Activated T-cell treated with anti-CD3 and anti-CD28 coated beads, Interleukin-2, amount 50 U/mL, for 72 hours (primary cell): ENCODE results near the gene RAI1. TPM values are rescaled to one million over a fixed set of nuclear protein-coding genes. Genes with fewer than 3 reads are reported as not detected.

Experiments used
- ATAC-seq, 2 donors: fragments of 150-1000 bp; cut with Tn5 transposase; replicated peaks in 1 of 2; 2 replicates each; pipeline ENCODE4 v1.10.0; 2021; ENCODE audit warnings: moderate library complexity in 2 of 2, mild to moderate bottlenecking in 1 of 2
- DNase-seq, 2 donors: peaks; one replicate each; pipeline ENCODE4 v3.0.0; 2021 to 2022; ENCODE audit warnings: mixed read lengths in 1 of 2
- H3K27ac Mint-ChIP-seq: one replicate; pipeline ENCODE4 v1.8.0; 2022; ENCODE audit warnings: mild to moderate bottlenecking, moderate library complexity, mixed read lengths
- H3K27me3 Mint-ChIP-seq: one replicate; pipeline ENCODE4 v1.8.0; 2022; ENCODE audit warnings: low read depth, mixed read lengths
- H3K36me3 Mint-ChIP-seq, 2 donors: one replicate each; pipeline ENCODE4 v1.8.0; 2022; ENCODE audit warnings: mixed read lengths in 2 of 2, mild to moderate bottlenecking in 1 of 2; ENCODE audit not compliant: insufficient read depth in 2 of 2
- H3K4me1 Mint-ChIP-seq: one replicate; pipeline ENCODE4 v1.8.0; 2022; ENCODE audit warnings: low read depth, mixed read lengths
- H3K4me3 Mint-ChIP-seq, 2 donors: one replicate each; pipeline ENCODE4 v1.8.0; 2022; ENCODE audit warnings: mild to moderate bottlenecking in 2 of 2, mixed read lengths in 2 of 2, moderate library complexity in 2 of 2
- H3K9me3 Mint-ChIP-seq, 2 donors: one replicate each; pipeline ENCODE4 v1.8.0; 2022; ENCODE audit warnings: mixed read lengths in 2 of 2
- total RNA-seq, 2 donors: library from RNA; stranded (reverse); gene quantifications; one replicate each; pipeline ENCODE4 v1.2.3, GENCODE V29; 2022

RAI1 gene
- total RNA-seq, 2 donors from 2014 or later: 19.5 to 21.3 TPM

DNA sequence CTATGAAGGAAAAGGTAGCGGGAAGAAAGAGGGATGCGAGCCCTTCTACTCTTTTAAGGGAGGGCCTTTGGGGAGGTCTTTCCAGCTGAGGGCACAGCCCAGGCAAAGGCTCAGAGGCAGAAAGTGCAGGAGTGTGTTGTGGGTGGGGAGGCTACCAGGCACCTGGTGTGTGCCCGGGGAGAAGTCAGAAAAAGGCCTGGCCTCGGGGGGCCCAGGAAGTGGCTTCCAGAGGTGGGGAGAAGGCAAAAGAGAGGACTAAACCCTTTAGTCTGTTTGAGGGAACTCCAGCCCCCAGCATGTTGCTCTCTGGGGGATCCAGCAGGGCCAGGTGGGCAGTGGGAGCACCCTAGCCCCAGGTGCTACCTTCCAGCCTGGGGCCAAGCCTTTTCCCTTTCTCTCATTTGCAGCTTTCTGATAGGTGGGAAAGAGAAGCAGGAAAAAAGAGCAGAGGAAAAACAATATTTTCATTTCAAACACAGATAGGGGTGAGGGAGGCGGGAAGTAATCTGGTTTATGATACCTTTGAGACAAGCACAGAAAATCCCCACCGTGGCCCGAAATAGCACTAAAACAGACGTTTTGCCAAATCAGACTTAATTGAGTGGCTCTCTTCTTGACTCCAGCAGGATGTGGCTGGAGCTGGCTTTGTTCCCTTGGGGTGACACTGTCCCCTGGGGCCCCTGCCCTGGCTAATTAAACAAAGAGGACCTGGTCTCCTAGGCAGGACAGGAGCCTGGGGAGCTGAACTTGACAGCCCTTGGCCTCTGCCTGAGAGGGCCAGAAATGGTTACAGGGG is 10.4 kb downstream of the RAI1 start:
- H3K4me1 Mint-ChIP-seq: peaks cover 63% of the 10 kb centered on the region
- no peaks in the 10 kb centered on the region for H3K36me3 Mint-ChIP-seq
- H3K27ac Mint-ChIP-seq: no peak overlapping the region
- peak overlapping the region in 1 of 2 donors; percentile 33 for H3K4me3 Mint-ChIP-seq
- H3K27me3 Mint-ChIP-seq: no peaks in the 10 kb centered on the region
- no peak for ATAC-seq
- H3K9me3 Mint-ChIP-seq: no peaks in the 10 kb centered on the region
- DNase-seq: no peak

DNA sequence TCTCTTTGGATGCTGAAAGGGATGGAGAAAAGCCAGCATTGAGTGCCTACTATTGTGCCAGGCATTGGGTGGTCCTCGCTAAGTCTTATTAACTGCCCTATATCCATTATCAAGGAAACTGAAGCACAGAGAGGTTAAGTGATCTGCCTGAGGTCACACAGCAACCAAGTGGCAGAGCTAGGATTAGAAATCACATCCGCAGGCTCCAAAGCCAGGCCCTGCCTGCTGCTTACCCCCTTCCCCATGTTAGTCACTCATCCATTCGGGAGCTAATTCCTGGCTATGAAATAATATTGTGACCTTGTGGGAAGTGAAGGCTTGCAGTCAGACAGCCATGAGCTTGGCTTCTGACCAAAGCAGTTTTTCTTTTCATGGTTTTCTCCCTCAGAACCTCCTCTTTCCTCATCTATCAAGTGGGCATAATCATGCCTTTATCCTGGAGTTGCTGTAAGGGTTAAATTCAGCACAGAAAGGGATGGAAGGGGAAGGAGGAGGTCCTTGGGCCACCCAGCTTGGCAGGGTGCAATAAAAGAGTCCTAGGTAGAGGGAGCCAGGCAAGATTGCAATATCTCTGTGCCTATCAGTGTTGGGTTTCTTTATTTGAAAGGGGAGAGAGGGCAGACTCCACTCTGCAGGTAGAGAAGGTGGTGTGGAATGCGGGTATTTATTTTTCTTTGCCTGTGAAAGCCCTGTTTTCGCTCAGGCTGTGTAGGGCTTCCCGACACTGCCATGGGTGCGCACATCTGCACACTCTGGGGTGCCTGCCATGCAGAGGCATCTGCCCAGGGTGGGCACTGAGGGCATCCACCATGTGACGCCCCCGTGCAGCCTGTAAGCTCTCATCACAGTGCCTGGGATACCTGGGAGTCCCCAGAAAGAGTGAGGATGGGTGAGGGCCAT is 11.3 kb downstream of the RAI1 start:
- H3K9me3 Mint-ChIP-seq: no peaks in the 10 kb centered on the region
- peak overlapping the region in 1 of 2 donors; percentile 33 for H3K4me3 Mint-ChIP-seq
- H3K27ac Mint-ChIP-seq: no peak overlapping the region
- peaks cover 69% of the 10 kb centered on the region for H3K4me1 Mint-ChIP-seq
- no peak for ATAC-seq
- no peak for DNase-seq
- no peaks in the 10 kb centered on the region for H3K36me3 Mint-ChIP-seq
- no peaks in the 10 kb centered on the region for H3K27me3 Mint-ChIP-seq

DNA sequence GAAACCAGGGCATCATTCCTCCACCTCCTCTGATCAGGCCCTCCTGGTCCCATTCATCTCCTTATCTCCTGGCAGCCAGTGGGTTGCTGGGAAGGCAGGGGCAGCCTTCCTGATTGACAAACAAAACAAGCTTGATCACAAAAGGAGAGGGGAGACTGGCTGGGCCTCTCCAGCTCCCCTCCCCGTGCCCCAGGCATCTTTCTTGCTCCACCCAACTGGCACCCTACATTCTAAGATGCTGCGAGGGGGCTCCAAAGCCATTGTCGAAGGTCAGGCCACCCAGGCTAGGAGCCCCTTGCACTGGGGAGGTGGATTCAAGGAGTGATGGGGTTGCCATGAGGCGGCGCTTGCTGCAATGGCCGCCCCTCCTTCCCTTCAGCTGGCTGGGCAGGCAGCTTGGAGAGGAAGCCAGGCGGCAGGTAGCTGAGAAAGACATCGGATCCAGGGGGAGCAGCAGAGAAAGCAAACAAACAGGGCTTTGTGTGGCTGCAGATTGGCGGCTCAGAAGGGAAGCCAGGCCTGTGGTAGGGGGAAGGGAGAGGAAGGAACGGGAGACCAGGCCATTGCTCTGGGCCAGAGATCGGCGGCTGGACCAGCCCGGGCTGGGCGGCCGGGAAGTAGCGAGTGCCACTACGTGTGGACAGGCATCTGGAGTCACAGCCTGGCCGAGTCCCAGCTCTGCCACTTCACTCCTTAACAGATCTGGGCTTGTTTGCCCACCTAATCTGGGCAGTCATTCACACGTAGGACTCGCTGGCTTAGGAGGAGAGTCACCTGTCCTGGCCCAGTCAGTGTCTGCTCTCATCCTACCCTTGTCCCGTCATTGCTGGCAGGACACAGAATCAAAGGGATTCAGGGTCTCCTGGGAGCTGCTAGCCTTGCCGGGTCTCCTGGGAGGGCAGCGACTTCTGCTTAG is 12.3 kb downstream of the RAI1 start:
- Mint-ChIP-seq H3K27ac (peak overlapping the region; percentile 95), H3K36me3 (no peaks in the 10 kb centered on the region), H3K9me3 (no peaks in the 10 kb centered on the region), H3K27me3 (no peaks in the 10 kb centered on the region), H3K4me1 (peaks cover 73% of the 10 kb centered on the region), H3K4me3 (peak overlapping the region; percentile 73 to 86)
- no peak for ATAC-seq
- DNase-seq: no peak

DNA sequence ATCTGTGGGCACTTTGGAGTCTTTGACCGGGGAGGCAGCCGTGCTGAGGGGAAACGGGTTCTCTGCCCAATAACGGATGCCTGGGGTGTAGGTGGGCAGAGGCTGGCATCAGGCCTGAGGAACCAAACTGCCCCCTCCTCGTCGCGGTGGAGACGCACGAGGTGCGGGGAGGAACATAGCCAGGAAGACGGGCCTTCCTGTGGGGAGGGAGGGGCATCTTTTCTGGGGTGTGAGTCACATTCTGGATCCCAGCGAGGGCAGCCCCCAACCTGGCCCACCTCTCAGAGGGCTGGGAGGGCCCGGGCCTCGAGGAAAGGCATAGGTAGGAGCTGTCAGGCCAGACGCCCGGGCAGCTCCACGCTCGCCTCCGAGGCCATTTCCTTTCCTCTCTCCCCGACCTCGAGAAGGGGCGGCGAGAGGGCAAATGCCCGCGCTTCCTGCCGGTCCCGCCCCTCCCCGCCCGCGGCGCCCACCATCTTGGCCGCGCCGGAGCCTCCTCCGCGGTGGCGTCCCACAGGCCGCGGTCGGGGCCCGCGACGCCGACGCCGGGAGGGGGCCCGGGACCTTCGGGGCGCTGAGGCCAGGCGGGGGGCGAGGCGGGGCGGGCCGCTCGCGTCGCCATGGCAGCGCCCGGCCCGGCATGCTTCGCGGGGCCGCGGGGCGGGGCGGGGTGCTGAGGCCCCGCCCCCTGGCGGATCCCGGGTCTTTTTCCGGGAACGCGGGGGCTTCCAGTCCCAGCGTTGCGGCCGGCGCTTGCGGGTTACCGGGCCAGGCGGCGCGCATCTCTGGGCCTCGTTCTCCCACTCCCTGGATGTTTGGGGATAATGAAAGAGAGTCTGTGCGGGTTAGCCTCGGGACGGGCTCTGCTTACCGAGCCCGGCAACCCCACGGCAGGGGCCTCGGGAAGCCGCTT is 13.2 kb downstream of the RAI1 start:
- ATAC-seq (peak; percentile 73 to 75), DNase-seq (peak; percentile 77 to 79)
- Mint-ChIP-seq H3K9me3 (no peaks in the 10 kb centered on the region), H3K36me3 (no peaks in the 10 kb centered on the region), H3K4me3 (peak overlapping the region; percentile 87 to 97), H3K27me3 (no peaks in the 10 kb centered on the region), H3K27ac (peak overlapping the region; percentile 98), H3K4me1 (peaks cover 82% of the 10 kb centered on the region)

DNA sequence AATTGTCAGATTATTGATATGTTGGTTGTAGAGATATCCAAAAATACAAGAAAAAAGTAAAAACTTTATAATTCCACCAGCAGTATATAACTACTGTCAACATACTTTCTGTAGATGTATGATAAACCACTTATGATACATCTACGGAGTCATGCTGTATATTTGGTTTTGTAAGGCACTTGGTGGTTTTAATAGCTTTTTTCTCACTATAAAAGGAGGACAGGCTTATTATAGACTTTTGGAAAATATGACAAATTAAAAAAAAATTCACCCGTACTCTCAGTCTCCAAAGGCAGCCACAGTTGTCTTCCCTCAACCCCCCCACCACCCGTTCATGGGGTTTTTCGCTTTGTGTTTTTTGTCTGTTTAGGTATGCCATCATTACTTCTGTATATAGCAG is 14.8 kb downstream of the RAI1 start:
- Mint-ChIP-seq H3K36me3 (no peaks in the 10 kb centered on the region), H3K4me3 (peak overlapping the region; percentile 87 to 97), H3K27me3 (no peaks in the 10 kb centered on the region), H3K9me3 (no peaks in the 10 kb centered on the region), H3K4me1 (peaks cover 71% of the 10 kb centered on the region), H3K27ac (peak overlapping the region; percentile 98)
- ATAC-seq (peak in 1 of 2 donors; percentile 14), DNase-seq (no peak)

DNA sequence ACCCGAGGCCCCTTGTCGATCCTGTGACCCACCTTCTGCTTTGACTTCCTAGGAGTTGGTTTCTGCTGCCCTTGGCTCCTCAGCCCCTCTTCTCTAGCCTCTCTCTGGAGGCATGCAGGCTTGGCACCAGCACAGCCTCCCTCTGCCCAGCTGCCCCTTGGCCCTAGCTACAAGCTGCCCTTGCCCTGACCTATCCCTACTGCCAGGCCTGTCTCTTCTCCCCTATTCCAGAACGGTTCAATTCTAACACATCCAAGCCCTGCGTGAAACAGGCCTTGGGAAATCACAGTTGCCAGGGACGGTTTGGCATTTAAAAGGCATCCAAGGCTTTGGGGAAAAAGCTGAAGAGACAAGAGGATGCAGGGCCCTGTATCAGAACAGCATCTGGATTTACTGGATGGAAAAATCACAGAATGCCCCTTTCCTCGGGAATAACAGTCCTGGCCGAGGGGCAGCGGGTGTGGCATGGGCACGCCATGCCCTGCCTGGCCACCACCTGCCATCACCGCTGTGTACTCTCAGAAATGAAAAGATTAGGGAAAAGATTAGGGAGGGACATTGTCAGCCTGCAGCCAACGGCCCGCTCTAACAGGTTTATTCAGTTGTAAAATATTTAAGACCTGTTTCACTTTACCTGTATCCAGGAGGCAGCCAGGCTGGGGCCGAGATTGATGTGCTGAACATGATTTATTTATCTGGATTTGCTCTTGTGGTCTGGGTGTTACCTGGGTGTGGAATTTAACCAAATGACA is 15.8 kb downstream of the RAI1 start:
- Mint-ChIP-seq H3K4me1 (peaks cover 67% of the 10 kb centered on the region), H3K4me3 (no peak overlapping the region), H3K27ac (no peak overlapping the region)

DNA sequence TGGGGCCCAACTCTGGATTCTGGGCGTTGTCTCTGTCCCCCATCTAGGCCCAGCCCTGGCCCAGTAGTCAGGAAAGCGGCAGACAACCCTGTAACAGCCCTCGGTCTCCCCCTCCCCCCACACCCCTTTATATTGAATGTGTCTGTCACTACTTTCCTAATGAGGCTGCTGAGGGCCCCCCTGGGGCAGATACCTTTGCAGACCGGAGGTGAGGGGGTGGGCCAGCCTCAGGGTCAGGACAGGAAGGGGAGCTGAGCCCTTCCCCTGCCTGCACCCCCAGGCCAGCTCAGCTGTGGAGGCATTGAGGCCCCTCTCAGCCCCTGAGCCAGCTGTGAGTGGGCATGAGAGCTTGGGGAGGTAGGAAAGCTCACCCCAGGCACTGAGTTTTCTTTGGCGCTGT is 17.1 kb downstream of the RAI1 start:
- H3K4me1 Mint-ChIP-seq: peaks cover 57% of the 10 kb centered on the region
- H3K9me3 Mint-ChIP-seq: no peaks in the 10 kb centered on the region
- H3K36me3 Mint-ChIP-seq: no peaks in the 10 kb centered on the region
- H3K27ac Mint-ChIP-seq: no peak overlapping the region
- DNase-seq: no peak
- no peak overlapping the region for H3K4me3 Mint-ChIP-seq
- ATAC-seq: no peak
- no peaks in the 10 kb centered on the region for H3K27me3 Mint-ChIP-seq

More for the DNA sequence above, 15.8 kb downstream of the RAI1 start:
- Mint-ChIP-seq H3K36me3 (no peaks in the 10 kb centered on the region), H3K9me3 (no peaks in the 10 kb centered on the region), H3K27me3 (no peaks in the 10 kb centered on the region)
- DNase-seq (no peak), ATAC-seq (no peak)

DNA sequence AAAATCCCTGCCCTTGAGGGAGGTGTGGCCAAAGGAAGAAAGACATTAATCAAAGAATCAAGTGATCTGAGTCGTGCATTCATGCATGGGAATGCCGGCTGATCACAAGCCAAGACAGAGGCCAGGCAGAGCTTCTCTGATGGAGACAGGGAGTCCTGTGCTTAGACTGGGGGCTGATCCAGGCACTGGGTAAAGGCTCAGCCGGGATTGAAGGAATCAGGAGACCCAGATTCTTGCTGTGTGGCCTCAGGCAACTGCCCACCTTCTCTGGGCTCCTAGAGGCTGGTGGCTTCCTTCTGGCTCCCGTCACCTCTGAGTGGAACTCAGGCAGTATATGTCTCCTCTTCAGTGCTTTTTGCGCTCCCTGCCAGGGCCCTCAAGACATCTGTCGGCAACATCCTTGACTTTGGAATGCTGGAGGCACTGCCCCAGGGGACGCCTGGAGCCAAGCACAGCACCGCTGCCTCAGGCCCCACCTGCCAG is 17.7 kb downstream of the RAI1 start:
- peaks cover 51% of the 10 kb centered on the region for H3K4me1 Mint-ChIP-seq
- H3K36me3 Mint-ChIP-seq: no peaks in the 10 kb centered on the region
- no peaks in the 10 kb centered on the region for H3K27me3 Mint-ChIP-seq
- H3K9me3 Mint-ChIP-seq: no peaks in the 10 kb centered on the region
- ATAC-seq: no peak
- no peak overlapping the region for H3K4me3 Mint-ChIP-seq
- no peak for DNase-seq
- H3K27ac Mint-ChIP-seq: no peak overlapping the region

DNA sequence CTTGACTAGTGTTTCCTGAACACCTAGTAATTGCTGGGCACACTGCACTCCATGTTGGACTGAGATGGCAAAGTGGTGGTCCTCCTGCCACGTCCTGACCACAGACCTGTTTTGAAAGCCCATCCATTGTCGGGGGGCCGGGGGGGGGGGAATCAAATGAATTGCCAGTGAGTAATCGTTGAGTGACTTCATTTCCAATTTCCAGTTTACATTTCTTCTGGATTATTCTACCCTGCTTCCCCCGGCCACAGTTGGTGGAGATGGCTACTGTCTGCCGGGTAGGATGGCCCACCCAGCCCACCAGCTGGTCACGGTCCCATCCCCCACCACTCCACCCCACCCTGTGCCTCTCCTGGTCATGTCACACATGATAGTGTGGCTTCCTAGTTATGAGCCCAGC is 18.2 kb downstream of the RAI1 start:
- Mint-ChIP-seq H3K4me1 (peaks cover 47% of the 10 kb centered on the region), H3K9me3 (no peaks in the 10 kb centered on the region), H3K27ac (no peak overlapping the region), H3K27me3 (no peaks in the 10 kb centered on the region), H3K36me3 (no peaks in the 10 kb centered on the region), H3K4me3 (no peak overlapping the region)
- ATAC-seq (no peak), DNase-seq (no peak)

DNA sequence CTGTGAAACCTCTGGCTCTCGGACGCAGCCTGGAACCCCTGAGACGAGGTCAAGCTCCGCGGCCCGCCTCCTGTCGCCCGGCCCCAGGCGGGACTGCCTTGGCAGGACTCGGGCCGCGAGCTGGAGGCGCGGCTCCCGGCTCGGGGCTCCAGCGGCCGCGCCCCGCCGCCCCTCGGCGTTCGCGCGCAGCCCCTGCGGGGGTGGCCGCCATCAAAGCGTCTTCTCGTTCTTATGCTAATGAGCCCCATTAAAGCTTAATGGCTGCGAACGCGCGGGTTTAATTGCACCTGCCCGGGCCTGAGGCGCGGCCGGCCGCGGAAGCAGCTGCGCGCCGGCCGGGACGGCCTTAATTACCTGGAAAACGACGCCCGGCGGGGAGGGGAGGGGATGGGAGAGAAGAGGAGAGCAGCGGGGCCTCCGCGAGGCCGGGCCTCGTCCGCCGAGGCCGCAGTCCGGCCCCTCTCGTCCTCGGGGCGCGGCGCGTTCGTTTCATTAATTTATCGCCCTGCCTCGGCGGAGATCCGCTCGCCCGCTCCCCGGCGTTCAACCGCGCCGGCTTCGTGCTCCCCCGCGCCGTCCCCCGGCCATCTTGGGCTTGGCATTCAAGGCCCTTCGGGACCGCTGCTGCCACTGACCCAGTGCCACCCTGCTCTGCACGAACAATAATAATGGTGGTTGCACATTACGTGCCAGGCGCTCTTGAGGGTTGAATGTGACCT is 19.2 kb downstream of the RAI1 start:
- ATAC-seq (no peak), DNase-seq (no peak)
- Mint-ChIP-seq H3K4me1 (peaks cover 43% of the 10 kb centered on the region), H3K9me3 (no peaks in the 10 kb centered on the region), H3K27ac (no peak overlapping the region), H3K36me3 (peaks cover 0 to 2% of the 10 kb centered on the region in 2 donors), H3K27me3 (no peaks in the 10 kb centered on the region), H3K4me3 (no peak overlapping the region)

DNA sequence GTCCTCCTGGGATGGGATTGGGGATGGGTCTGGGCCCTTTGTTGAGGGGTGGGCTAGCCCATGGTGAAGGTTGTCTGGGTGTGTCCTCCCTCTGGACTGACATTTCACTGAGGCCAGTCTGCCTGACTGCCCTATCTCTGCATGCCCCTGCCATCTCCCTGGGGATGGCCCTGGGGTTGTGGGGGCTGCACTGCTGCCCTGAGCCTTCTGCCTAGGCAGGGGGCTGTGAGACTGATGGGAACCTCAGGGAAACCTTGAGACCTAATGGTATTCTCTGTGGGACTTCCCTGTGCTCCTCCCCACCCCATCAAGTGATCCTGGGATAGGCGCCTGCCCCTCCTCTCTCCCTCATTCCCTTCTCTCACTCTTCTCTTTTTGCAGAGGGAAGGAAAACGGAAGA is 19.9 kb downstream of the RAI1 start:
- H3K27ac Mint-ChIP-seq: no peak overlapping the region
- H3K4me3 Mint-ChIP-seq: no peak overlapping the region
- H3K36me3 Mint-ChIP-seq: peaks cover 0 to 2% of the 10 kb centered on the region in 2 donors
- ATAC-seq (no peak), DNase-seq (no peak)
- no peaks in the 10 kb centered on the region for H3K9me3 Mint-ChIP-seq
- H3K4me1 Mint-ChIP-seq: peaks cover 38% of the 10 kb centered on the region
- no peaks in the 10 kb centered on the region for H3K27me3 Mint-ChIP-seq
